ENCODE results near the gene SLC38A2.
A peak's percentile ranks its signal among the peaks of the same experiment; 100 is the strongest.

SLC38A2 gene

DNA sequence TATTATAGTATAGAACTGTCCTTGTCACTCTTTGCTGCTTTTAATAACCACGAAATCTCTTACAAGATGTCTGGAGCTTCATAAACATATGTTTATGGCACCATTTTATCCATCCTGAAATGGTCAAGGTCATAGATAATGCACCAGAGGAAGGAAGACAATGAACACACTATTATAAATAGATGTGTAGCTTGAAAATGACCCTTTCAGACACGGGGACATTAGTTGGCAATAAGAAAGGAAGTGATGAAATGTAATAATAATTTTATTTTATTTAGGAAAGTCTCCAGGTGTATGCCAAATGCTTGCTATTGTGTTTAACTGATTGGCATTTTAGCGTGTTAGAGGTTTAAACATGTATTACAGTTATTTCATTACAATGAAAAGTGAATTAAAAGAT lies 36.8 kb upstream of the SLC38A2 start:
- no peak overlapping the region for H4K91ac ChIP-seq (ENCODE audit: low read length)
- H2BK120ac ChIP-seq (ENCODE audit: low read depth, low read length) = no peak overlapping the region
- WGBS = 90% methylated on average over 2 of the region's 3 CpGs
- no peaks in the 10 kb centered on the region for H3K36me3 ChIP-seq (ENCODE audit: control insufficient read depth in 1 of 2, insufficient read depth in 2 of 2, low read depth in 1 of 2, low read length in 2 of 2)
- no peak overlapping the region for H3K4me2 ChIP-seq (ENCODE audit: low read length, poor library complexity, severe bottlenecking)
- H2BK12ac ChIP-seq (ENCODE audit: low read length in 2 of 2) = no peak overlapping the region
- H4K8ac ChIP-seq (ENCODE audit: low read length) = no peak overlapping the region
- H3K79me1 ChIP-seq (replicated peaks; ENCODE audit: low read length, poor library complexity, severe bottlenecking) = peaks cover 4% of the 10 kb centered on the region
- H3K9ac ChIP-seq (ENCODE audit: low read length) = no peak overlapping the region
- H2AK5ac ChIP-seq (ENCODE audit: low read length, severe bottlenecking) = no peak overlapping the region
- H2BK15ac ChIP-seq (ENCODE audit: low read depth, poor library complexity, severe bottlenecking) = no peak overlapping the region
- no peak overlapping the region for H3K23ac ChIP-seq (ENCODE audit: low read length in 2 of 2)
- no peak overlapping the region for H3K4ac ChIP-seq (ENCODE audit: low read depth in 1 of 2, low read length in 2 of 2)
- H3K14ac ChIP-seq (ENCODE audit: low read length in 2 of 2) = no peak overlapping the region
- no peak overlapping the region for H2BK5ac ChIP-seq (ENCODE audit: low read depth, low read length, poor library complexity, severe bottlenecking)
- H3K4me1 ChIP-seq (ENCODE audit: control insufficient read depth, insufficient read depth, low read depth, low read length) = no peaks in the 10 kb centered on the region
- no peaks in the 10 kb centered on the region for H3K27me3 ChIP-seq (ENCODE audit: control insufficient read depth in 1 of 2, insufficient read depth in 1 of 2, low read length in 2 of 2)
- H2AFZ ChIP-seq (ENCODE audit: low read depth, low read length) = no peak overlapping the region
- H3K9me3 ChIP-seq (ENCODE audit: control insufficient read depth, low read length) = no peaks in the 10 kb centered on the region
- peak overlapping the region in 1 of 2 experiments; percentile 58 for H3K18ac ChIP-seq (ENCODE audit: low read depth in 1 of 2, low read length in 2 of 2)
- no peak for DNase-seq
- H3K4me3 ChIP-seq (ENCODE audit: insufficient read depth in 1 of 2, low read depth in 1 of 2, low read length in 2 of 2) = no peak overlapping the region
- H3K27ac ChIP-seq (ENCODE audit: low read length, poor library complexity, severe bottlenecking) = no peak overlapping the region

- Histone ChIP-seq H2BK12ac (ENCODE audit: low read length in 2 of 2) (peak overlapping the region; percentile 42 to 69), H3K9ac (ENCODE audit: low read length) (no peak overlapping the region), H2BK15ac (ENCODE audit: low read depth, poor library complexity, severe bottlenecking) (peak overlapping the region; percentile 63), H3K4me2 (ENCODE audit: low read length, poor library complexity, severe bottlenecking) (no peak overlapping the region), H3K18ac (ENCODE audit: low read depth in 1 of 2, low read length in 2 of 2) (peak overlapping the region in 1 of 2 experiments; percentile 33), H2BK5ac (ENCODE audit: low read depth, low read length, poor library complexity, severe bottlenecking) (no peak overlapping the region), H3K79me1 (replicated peaks; ENCODE audit: low read length, poor library complexity, severe bottlenecking) (peaks cover 4% of the 10 kb centered on the region), H2AFZ (ENCODE audit: low read depth, low read length) (no peak overlapping the region), H3K4ac (ENCODE audit: low read depth in 1 of 2, low read length in 2 of 2) (peak overlapping the region in 1 of 2 experiments; percentile 38), H4K91ac (ENCODE audit: low read length) (no peak overlapping the region), H3K9me3 (ENCODE audit: control insufficient read depth, low read length) (no peaks in the 10 kb centered on the region), H2BK120ac (ENCODE audit: low read depth, low read length) (no peak overlapping the region), H3K4me1 (ENCODE audit: control insufficient read depth, insufficient read depth, low read depth, low read length) (no peaks in the 10 kb centered on the region), H2AK5ac (ENCODE audit: low read length, severe bottlenecking) (no peak overlapping the region), H3K27ac (ENCODE audit: low read length, poor library complexity, severe bottlenecking) (no peak overlapping the region), H3K36me3 (ENCODE audit: control insufficient read depth in 1 of 2, insufficient read depth in 2 of 2, low read depth in 1 of 2, low read length in 2 of 2) (no peaks in the 10 kb centered on the region), H3K27me3 (ENCODE audit: control insufficient read depth in 1 of 2, insufficient read depth in 1 of 2, low read length in 2 of 2) (no peaks in the 10 kb centered on the region), H4K8ac (ENCODE audit: low read length) (no peak overlapping the region), H3K4me3 (ENCODE audit: insufficient read depth in 1 of 2, low read depth in 1 of 2, low read length in 2 of 2) (no peak overlapping the region), H3K14ac (ENCODE audit: low read length in 2 of 2) (no peak overlapping the region), H3K23ac (ENCODE audit: low read length in 2 of 2) (no peak overlapping the region)
- DNase-seq = no peak
- WGBS = 81% methylated on average over 4 of the region's 4 CpGs
These were observed 35.9 kb upstream of the SLC38A2 start for GRCh38 chr12:46408441-46408840.

GRCh38 chr12:46407361-46407760 lies 34.8 kb upstream of the SLC38A2 start:
- no peaks in the 10 kb centered on the region for H3K36me3 ChIP-seq (ENCODE audit: control insufficient read depth in 1 of 2, insufficient read depth in 2 of 2, low read depth in 1 of 2, low read length in 2 of 2)
- no peak overlapping the region for H3K4me2 ChIP-seq (ENCODE audit: low read length, poor library complexity, severe bottlenecking)
- no peak overlapping the region for H2AK5ac ChIP-seq (ENCODE audit: low read length, severe bottlenecking)
- no peak overlapping the region for H3K18ac ChIP-seq (ENCODE audit: low read depth in 1 of 2, low read length in 2 of 2)
- H3K9me3 ChIP-seq (ENCODE audit: control insufficient read depth, low read length) = no peaks in the 10 kb centered on the region
- no peak overlapping the region for H2AFZ ChIP-seq (ENCODE audit: low read depth, low read length)
- DNase-seq = no peak
- H2BK120ac ChIP-seq (ENCODE audit: low read depth, low read length) = no peak overlapping the region
- no peak overlapping the region for H3K9ac ChIP-seq (ENCODE audit: low read length)
- H4K8ac ChIP-seq (ENCODE audit: low read length) = no peak overlapping the region
- no peak overlapping the region for H2BK5ac ChIP-seq (ENCODE audit: low read depth, low read length, poor library complexity, severe bottlenecking)
- no peak overlapping the region for H2BK15ac ChIP-seq (ENCODE audit: low read depth, poor library complexity, severe bottlenecking)
- no peak overlapping the region for H2BK12ac ChIP-seq (ENCODE audit: low read length in 2 of 2)
- H3K4me3 ChIP-seq (ENCODE audit: insufficient read depth in 1 of 2, low read depth in 1 of 2, low read length in 2 of 2) = no peak overlapping the region
- WGBS = no CpG with 5 or more reads among the region's 2 CpGs
- H4K91ac ChIP-seq (ENCODE audit: low read length) = no peak overlapping the region
- no peak overlapping the region for H3K27ac ChIP-seq (ENCODE audit: low read length, poor library complexity, severe bottlenecking)
- peaks cover 4% of the 10 kb centered on the region for H3K79me1 ChIP-seq (replicated peaks; ENCODE audit: low read length, poor library complexity, severe bottlenecking)
- H3K23ac ChIP-seq (ENCODE audit: low read length in 2 of 2) = no peak overlapping the region
- H3K27me3 ChIP-seq (ENCODE audit: control insufficient read depth in 1 of 2, insufficient read depth in 1 of 2, low read length in 2 of 2) = no peaks in the 10 kb centered on the region
- H3K4me1 ChIP-seq (ENCODE audit: control insufficient read depth, insufficient read depth, low read depth, low read length) = no peaks in the 10 kb centered on the region
- no peak overlapping the region for H3K4ac ChIP-seq (ENCODE audit: low read depth in 1 of 2, low read length in 2 of 2)
- no peak overlapping the region for H3K14ac ChIP-seq (ENCODE audit: low read length in 2 of 2)

- Histone ChIP-seq H2BK120ac (ENCODE audit: low read depth, low read length) (no peak overlapping the region), H3K4me1 (ENCODE audit: control insufficient read depth, insufficient read depth, low read depth, low read length) (peaks cover 2% of the 10 kb centered on the region), H3K14ac (ENCODE audit: low read length in 2 of 2) (no peak overlapping the region), H2BK12ac (ENCODE audit: low read length in 2 of 2) (no peak overlapping the region), H3K79me1 (replicated peaks; ENCODE audit: low read length, poor library complexity, severe bottlenecking) (peaks cover 4% of the 10 kb centered on the region), H4K8ac (ENCODE audit: low read length) (no peak overlapping the region), H2AFZ (ENCODE audit: low read depth, low read length) (no peak overlapping the region), H3K9me3 (ENCODE audit: control insufficient read depth, low read length) (no peaks in the 10 kb centered on the region), H2BK15ac (ENCODE audit: low read depth, poor library complexity, severe bottlenecking) (no peak overlapping the region), H3K9ac (ENCODE audit: low read length) (no peak overlapping the region), H3K4me2 (ENCODE audit: low read length, poor library complexity, severe bottlenecking) (no peak overlapping the region), H4K91ac (ENCODE audit: low read length) (no peak overlapping the region), H3K27ac (ENCODE audit: low read length, poor library complexity, severe bottlenecking) (no peak overlapping the region), H3K23ac (ENCODE audit: low read length in 2 of 2) (no peak overlapping the region), H3K36me3 (ENCODE audit: control insufficient read depth in 1 of 2, insufficient read depth in 2 of 2, low read depth in 1 of 2, low read length in 2 of 2) (no peaks in the 10 kb centered on the region), H3K27me3 (ENCODE audit: control insufficient read depth in 1 of 2, insufficient read depth in 1 of 2, low read length in 2 of 2) (no peaks in the 10 kb centered on the region), H2AK5ac (ENCODE audit: low read length, severe bottlenecking) (no peak overlapping the region), H2BK5ac (ENCODE audit: low read depth, low read length, poor library complexity, severe bottlenecking) (no peak overlapping the region), H3K4ac (ENCODE audit: low read depth in 1 of 2, low read length in 2 of 2) (no peak overlapping the region), H3K4me3 (ENCODE audit: insufficient read depth in 1 of 2, low read depth in 1 of 2, low read length in 2 of 2) (no peak overlapping the region), H3K18ac (ENCODE audit: low read depth in 1 of 2, low read length in 2 of 2) (no peak overlapping the region)
- no CpG with 5 or more reads among the region's 1 CpG for WGBS
- no peak for DNase-seq
These were observed 33.9 kb upstream of the SLC38A2 start for GRCh38 chr12:46406352-46407027.
